GM23338 (cell line): ENCODE measurements around the gene RRN3. TPM values are rescaled to one million over a fixed set of nuclear protein-coding genes. Genes with fewer than 3 reads are reported as not detected.

Experiments
- ATAC-seq: fragments of 200-7000 bp; cut with Tn5 transposase; 3 replicates; pipeline ENCODE4 v1.9.1; 2020
- DNase-seq: peaks from one replicate; pipeline ENCODE4 v3.0.0-alpha.2; 2015; ENCODE audit warnings: low spot score
- H2AFZ ChIP-seq: fragments of 200-600 bp; sonication (generic); 2 replicates; pipeline ENCODE4 v1.8.0; 2016; ENCODE audit warnings: antibody characterized with exemption, mild to moderate bottlenecking, moderate library complexity
- H3F3A ChIP-seq: fragments of 200-600 bp; sonication (generic); replicated peaks from 2 replicates; pipeline ENCODE4 v1.8.0; 2017; ENCODE audit warnings: antibody characterized with exemption, mixed run types, low read depth
- H3K27ac ChIP-seq: fragments of 200-600 bp; sonication (generic); 2 replicates; pipeline ENCODE4 v1.6.1; 2016; ENCODE audit warnings: low read depth
- H3K27me3 ChIP-seq: fragments of 200-600 bp; sonication (generic); 2 replicates; pipeline ENCODE4 v1.8.0; 2016; ENCODE audit warnings: mild to moderate bottlenecking, mixed run types, moderate library complexity; ENCODE audit not compliant: insufficient read depth
- H3K36me3 ChIP-seq: fragments of 200-600 bp; sonication (generic); 2 replicates; pipeline ENCODE4 v1.8.0; 2016; ENCODE audit warnings: mild to moderate bottlenecking; ENCODE audit not compliant: insufficient read depth
- H3K4me1 ChIP-seq: fragments of 200-600 bp; sonication (generic); 2 replicates; pipeline ENCODE4 v1.8.0; 2016; ENCODE audit warnings: mild to moderate bottlenecking, moderate library complexity; ENCODE audit not compliant: insufficient read depth
- H3K4me2 ChIP-seq: fragments of 200-600 bp; sonication (generic); 2 replicates; pipeline ENCODE4 v1.7.1; 2017; ENCODE audit warnings: mixed run types
- H3K4me3 ChIP-seq: fragments of 200-600 bp; sonication (generic); 2 replicates; pipeline ENCODE4 v1.6.1; 2016; ENCODE audit warnings: mixed run types
- H3K79me2 ChIP-seq: fragments of 200-600 bp; sonication (generic); replicated peaks from 2 replicates; pipeline ENCODE4 v1.8.0; 2017; ENCODE audit warnings: mild to moderate bottlenecking; ENCODE audit not compliant: insufficient read depth
- H3K9me2 ChIP-seq: fragments of 200-600 bp; sonication (generic); 2 replicates; pipeline ENCODE4 v1.8.0; 2017; ENCODE audit not compliant: insufficient read depth
- H4K20me1 ChIP-seq: fragments of 200-600 bp; sonication (generic); replicated peaks from 2 replicates; pipeline ENCODE4 v1.8.0; 2017; ENCODE audit warnings: mild to moderate bottlenecking; ENCODE audit not compliant: insufficient read depth
- H3K27ac Mint-ChIP-seq: 2 replicates; pipeline ENCODE4 v1.8.0; 2020; ENCODE audit warnings: inconsistent platforms, mild to moderate bottlenecking, moderate library complexity, mixed read lengths
- H3K27me3 Mint-ChIP-seq: 3 replicates; pipeline ENCODE4 v1.8.0; 2022; ENCODE audit warnings: low read depth, mild to moderate bottlenecking, moderate library complexity, mixed read lengths, inconsistent platforms; ENCODE audit not compliant: insufficient read depth, poor library complexity
- H3K36me3 Mint-ChIP-seq: 3 replicates; pipeline ENCODE4 v1.8.0; 2021; ENCODE audit warnings: low read depth, mild to moderate bottlenecking, inconsistent platforms, moderate library complexity, mixed read lengths
- H3K4me1 Mint-ChIP-seq: 3 replicates; pipeline ENCODE4 v1.8.0; 2020; ENCODE audit warnings: mild to moderate bottlenecking, inconsistent platforms, mixed read lengths
- H3K4me3 Mint-ChIP-seq: 3 replicates; pipeline ENCODE4 v1.8.0; 2021; ENCODE audit warnings: moderate library complexity, mild to moderate bottlenecking, inconsistent platforms, mixed read lengths
- H3K9me3 Mint-ChIP-seq: 3 replicates; pipeline ENCODE4 v1.8.0; 2020; ENCODE audit warnings: moderate library complexity, mild to moderate bottlenecking, inconsistent platforms, mixed read lengths
- CREB1 ChIP-seq: fragments of 250-450 bp; sonication (Bioruptor Pico); IDR thresholded peaks from 2 replicates; pipeline ENCODE4 v1.5.0; 2020; ENCODE audit warnings: low read depth, mild to moderate bottlenecking, moderate library complexity
- CTCF ChIP-seq, 2 experiments: fragments of 200-600 bp in 1 of 2; sonication (generic) in 1 of 2; conservative IDR thresholded peaks; 2 replicates each; pipeline versions ENCODE4 v1.5.1 to v1.6.1; 2016 to 2017; ENCODE audit warnings: antibody characterized with exemption in 2 of 2, low read depth in 2 of 2, mild to moderate bottlenecking in 2 of 2, moderate library complexity in 1 of 2
- ETS1 ChIP-seq: IDR thresholded peaks from 2 replicates; pipeline ENCODE4 v1.6.1; 2016; ENCODE audit warnings: antibody characterized with exemption
- EZH2phosphoT487 ChIP-seq: fragments of 200-600 bp; sonication (generic); IDR thresholded peaks from one replicate; pipeline ENCODE4 v1.8.1; 2018; ENCODE audit warnings: antibody characterized with exemption; ENCODE audit not compliant: unreplicated experiment
- NANOG ChIP-seq: IDR thresholded peaks from 2 replicates; pipeline ENCODE4 v1.6.1; 2016; ENCODE audit warnings: antibody characterized with exemption, borderline replicate concordance
- POLR2AphosphoS5 ChIP-seq: IDR thresholded peaks from 2 replicates; pipeline ENCODE4 v1.6.1; 2016; ENCODE audit warnings: antibody characterized with exemption, low read depth
- REST ChIP-seq: IDR thresholded peaks from one replicate; pipeline ENCODE4 v1.6.1; 2018; ENCODE audit warnings: antibody characterized with exemption; ENCODE audit not compliant: unreplicated experiment
- polyA plus RNA-seq: library from polyadenylated mRNA; unstranded; fragments of >200 nt; fragmentation: Nextera tagmentation; extraction: Ambion mirVana; gene quantifications from 2 replicates; pipeline ENCODE4 v1.2.1, GENCODE V29; 2016
- total RNA-seq: library from RNA; depleted of rRNA; stranded (reverse); fragments of >200 nt; shearing (Covaris generic); gene quantifications from 2 replicates; pipeline ENCODE4 v1.2.3, GENCODE V29; 2014

Gene RRN3
- total and polyA plus RNA-seq, 2 experiments from 2014 or later, result 15.4 to 41.5 TPM

- no peak for DNase-seq
- H3K79me2 ChIP-seq, result no peaks in the 10 kb centered on the region
- no peak overlapping the region for H3K27ac Mint-ChIP-seq
- no peaks in the 10 kb centered on the region for H3K27me3 ChIP-seq
- no peaks in the 10 kb centered on the region for H3K9me3 Mint-ChIP-seq
- peaks cover 26% of the 10 kb centered on the region for H3K36me3 ChIP-seq
- peaks cover 56% of the 10 kb centered on the region for H3K36me3 Mint-ChIP-seq
- TF ChIP-seq REST, result no peak
- no peak for TF ChIP-seq EZH2phosphoT487
- no peak for TF ChIP-seq CREB1 (CRISPR knock-in tag)
- no peak for TF ChIP-seq NANOG
- no peak for TF ChIP-seq POLR2AphosphoS5
- no peak for TF ChIP-seq ETS1
- no peak for TF ChIP-seq CTCF (conservative IDR thresholded peaks at IDR 0.05; ENCODE audit: low read depth in 2 of 2)
- H3F3A ChIP-seq, result no peaks in the 10 kb centered on the region
- no peak overlapping the region for H3K4me3 Mint-ChIP-seq
- no peak overlapping the region for H3K4me3 ChIP-seq
- H3K4me1 ChIP-seq, result no peaks in the 10 kb centered on the region
- peaks cover 4% of the 10 kb centered on the region for H3K27me3 Mint-ChIP-seq
- H3K4me1 Mint-ChIP-seq, result no peaks in the 10 kb centered on the region
- no peak overlapping the region for H3K27ac ChIP-seq
- no peak for ATAC-seq
- H4K20me1 ChIP-seq, result peaks cover 6% of the 10 kb centered on the region
- no peak overlapping the region for H2AFZ ChIP-seq
- no peak overlapping the region for H3K4me2 ChIP-seq
- H3K9me2 ChIP-seq, result no peaks in the 10 kb centered on the region
Measured at GRCh38 chr16:15038689-15039088, 55.4 kb downstream of the RRN3 start.

GRCh38 chr16:15037745-15038144 is 56.3 kb downstream of the RRN3 start:
- H3K4me1 ChIP-seq, result no peaks in the 10 kb centered on the region
- no peak overlapping the region for H3K27ac ChIP-seq
- Mint-ChIP-seq H3K36me3 (peaks cover 63% of the 10 kb centered on the region), H3K4me1 (no peaks in the 10 kb centered on the region), H3K4me3 (no peak overlapping the region), H3K27me3 (peaks cover 4% of the 10 kb centered on the region), H3K27ac (no peak overlapping the region), H3K9me3 (no peaks in the 10 kb centered on the region)
- H3K79me2 ChIP-seq, result no peaks in the 10 kb centered on the region
- TF ChIP-seq ETS1, result no peak
- no peak overlapping the region for H3K4me2 ChIP-seq
- peaks cover 26% of the 10 kb centered on the region for H3K36me3 ChIP-seq
- H3F3A ChIP-seq, result no peaks in the 10 kb centered on the region
- no peak overlapping the region for H2AFZ ChIP-seq
- H3K9me2 ChIP-seq, result no peaks in the 10 kb centered on the region
- no peak for DNase-seq
- no peak for ATAC-seq
- H4K20me1 ChIP-seq, result peaks cover 6% of the 10 kb centered on the region
- H3K27me3 ChIP-seq, result no peaks in the 10 kb centered on the region
- H3K4me3 ChIP-seq, result no peak overlapping the region
